DMS 273 treated with DMSO at 0.1 percent for 48 hours (cell line): ENCODE data around the gene TDRD3.

Source experiments
- DNase-seq: peaks from one replicate; lab custom pipeline; 2025; lab: John Stamatoyannopoulos, UW

Gene TDRD3

DNA sequence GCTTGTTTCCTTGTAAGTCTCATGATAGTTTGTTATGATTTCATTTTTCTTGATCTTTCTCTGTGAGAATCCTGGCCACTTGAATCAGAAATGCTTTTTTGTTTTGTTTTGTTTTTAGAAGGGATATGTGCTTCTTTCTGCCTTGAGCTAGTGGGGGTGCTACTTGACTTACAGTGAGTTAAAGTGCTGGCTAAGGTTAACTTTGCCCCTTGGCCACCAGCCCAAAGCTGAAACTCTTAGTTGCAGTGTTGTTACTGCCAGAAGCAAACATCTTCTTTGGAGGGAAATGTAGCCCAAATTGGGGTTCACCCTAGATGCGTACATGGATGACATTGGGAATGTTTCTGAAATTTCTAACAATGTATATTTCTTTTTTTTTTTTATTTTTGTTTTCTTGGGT, 57.4 kb downstream of the TDRD3 start:
- no peak for DNase-seq

DNA sequence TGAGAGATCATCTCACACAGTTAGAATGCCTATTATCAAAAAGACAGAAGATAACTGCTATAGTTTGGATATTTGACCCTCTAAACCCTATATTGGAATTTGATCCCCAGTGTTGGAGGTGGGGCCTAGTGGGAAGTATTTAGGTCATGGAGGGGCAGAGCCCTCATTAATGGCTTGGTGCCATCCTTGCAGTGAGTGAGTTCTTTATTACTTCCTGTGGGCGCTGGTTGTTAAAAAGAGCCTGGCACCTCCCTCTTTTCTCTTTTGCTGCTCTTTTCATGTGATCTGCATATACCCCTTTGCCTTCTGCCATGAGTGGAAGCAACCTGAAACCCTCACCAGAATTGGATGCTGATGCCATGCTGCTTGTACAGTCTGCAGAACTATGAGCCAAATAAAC, 66.8 kb downstream of the TDRD3 start:
- DNase-seq: no peak

DNA sequence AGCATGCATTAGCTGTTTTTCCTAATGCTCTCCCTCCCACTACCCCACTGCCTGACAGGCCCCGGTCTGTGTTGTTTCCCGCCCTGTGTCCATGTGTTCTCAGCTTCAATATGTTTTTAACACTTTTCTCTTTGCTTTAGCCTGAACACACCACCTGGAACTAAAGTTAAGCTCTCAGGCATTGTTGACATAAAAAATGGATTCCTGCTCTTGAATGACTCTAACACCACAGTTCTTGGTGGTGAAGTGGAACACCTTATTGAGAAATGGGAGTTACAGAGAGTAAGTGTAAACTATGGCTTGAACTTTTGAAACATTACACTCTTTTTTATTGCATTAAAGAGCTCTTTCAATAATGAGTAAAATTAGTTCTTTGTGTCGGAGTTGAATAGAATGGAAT, 70.1 kb downstream of the TDRD3 start:
- DNase-seq: no peak

DNA sequence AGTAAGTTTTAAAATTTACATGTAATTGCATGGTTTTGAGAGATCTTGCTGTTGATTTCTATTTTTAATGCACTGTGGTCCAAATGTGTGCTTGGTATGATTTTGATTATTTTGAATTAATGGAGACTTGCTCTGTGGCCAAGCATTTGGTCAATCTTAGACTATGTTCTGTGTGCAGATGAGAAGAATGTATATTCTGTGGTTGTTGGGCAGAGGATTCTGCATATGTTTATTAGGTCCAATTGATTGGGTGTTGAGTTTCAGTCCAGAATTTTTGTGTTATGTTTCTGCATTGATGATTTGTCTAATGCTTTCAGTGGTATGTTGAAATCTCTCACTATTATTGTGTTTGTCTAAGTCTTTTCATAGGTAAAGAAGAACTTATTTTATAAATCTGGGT, 82.3 kb downstream of the TDRD3 start:
- no peak for DNase-seq

DNA sequence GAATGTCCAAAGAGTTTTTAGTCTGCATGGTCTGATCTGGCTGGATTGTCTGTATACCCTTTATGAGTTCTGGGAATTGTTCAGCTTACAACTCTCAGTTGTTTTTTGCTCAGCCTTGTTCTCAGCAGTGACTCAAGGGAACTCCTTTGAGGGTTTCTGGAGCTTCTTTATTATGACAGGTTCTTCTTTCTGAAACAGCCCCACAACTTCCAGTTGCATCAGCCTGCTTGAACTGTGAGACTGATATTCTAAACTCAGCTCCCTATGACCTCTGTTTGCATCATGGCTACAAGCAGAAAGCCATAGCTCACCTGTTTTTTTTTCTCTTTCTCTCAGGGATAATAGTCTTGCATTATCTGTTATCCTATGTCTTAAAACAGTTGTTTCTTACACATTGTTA, 85.0 kb downstream of the TDRD3 start:
- DNase-seq: no peak

DNA sequence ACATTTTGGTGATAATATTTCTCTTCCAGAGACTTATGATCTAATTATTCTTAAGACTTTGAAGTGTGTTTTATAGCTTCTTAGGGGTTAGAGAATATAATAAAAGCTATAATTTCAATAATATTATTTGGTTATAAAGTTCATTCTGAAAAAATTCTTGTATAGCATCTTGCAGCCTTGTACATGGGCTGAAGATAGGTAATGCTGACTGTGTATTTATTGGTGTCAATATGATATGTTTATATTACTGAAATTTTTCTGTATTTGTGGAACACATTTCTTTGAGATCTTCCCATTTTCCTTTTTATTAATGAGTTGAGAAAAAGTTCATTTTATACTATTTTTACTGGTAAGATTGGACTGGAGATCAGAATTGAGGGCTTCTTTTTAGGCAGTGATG, 87.8 kb downstream of the TDRD3 start:
- DNase-seq: no peak

DNA sequence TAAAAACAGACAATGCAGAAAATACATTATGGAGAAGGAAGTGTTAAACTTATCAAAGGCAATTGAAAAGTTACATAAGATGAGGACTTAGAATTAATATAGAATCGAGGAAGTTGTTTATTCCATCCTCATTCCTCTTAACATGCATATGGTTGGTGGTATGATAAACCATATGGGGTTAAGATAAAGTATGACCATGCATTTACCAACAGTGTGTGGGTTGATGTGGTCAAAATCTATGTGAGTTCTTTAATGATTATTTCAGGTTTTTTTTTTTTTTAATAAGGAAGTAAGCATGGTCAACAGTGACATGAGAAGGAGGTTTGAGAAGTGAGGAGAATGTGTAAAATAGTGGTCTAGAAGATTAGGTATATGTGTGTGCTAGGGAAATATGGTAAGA, 94.5 kb downstream of the TDRD3 start:
- no peak for DNase-seq

DNA sequence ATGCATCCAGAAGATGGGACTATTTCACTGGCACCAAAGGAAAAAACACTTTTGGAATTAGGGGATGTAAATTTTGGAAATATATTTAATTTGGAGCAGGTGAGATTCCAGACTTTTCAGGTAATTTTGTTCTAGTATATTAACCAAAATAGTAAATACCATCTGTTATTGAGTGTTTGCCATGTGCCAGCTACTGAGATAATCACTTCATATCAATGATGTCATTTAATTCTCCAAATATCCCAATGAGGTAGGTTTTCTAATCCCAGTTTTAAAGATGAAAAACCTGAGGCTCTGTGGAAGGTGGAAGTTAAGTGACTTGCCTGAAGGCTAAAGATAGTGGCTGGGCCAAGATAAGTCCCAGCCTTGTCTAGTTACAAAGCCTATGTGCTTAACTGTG, 95.2 kb downstream of the TDRD3 start:
- DNase-seq: no peak

DNA sequence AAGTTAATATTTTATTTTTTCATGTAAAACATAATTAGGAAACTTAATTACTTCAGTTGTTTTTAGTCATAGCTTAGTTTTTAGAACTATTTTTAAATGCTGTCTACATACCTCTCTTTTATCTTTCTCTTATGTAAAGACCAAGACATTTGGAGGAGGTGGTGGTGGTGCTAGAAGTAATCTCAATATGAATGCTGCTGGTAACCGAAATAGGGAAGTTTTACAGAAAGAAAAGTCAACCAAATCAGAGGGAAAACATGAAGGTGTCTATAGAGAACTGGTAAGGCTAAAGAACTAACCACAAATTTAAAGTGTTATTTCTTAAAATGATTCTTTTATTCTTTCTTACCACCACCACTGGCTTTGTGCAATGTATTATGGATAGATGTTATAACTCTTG, 97.3 kb downstream of the TDRD3 start:
- no peak for DNase-seq

DNA sequence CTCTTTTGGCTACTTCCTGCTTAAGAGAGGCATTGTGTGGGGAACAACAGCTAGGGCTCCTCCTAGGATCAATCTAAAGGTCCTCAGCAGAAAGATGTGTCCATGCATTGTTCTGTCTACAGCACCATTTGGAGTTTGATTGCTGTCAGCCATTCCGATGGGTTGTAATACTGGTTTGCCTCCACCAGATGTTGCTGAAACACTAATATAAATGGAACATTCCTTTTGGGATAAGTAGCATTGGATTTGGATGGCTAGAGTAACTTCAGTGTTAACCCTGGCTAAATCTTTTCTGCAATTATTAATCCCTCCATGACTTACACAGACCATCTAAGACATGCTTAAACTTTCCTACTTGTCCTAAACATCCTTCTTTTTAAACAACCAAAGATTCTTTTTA, 104.2 kb downstream of the TDRD3 start:
- DNase-seq: no peak

DNA sequence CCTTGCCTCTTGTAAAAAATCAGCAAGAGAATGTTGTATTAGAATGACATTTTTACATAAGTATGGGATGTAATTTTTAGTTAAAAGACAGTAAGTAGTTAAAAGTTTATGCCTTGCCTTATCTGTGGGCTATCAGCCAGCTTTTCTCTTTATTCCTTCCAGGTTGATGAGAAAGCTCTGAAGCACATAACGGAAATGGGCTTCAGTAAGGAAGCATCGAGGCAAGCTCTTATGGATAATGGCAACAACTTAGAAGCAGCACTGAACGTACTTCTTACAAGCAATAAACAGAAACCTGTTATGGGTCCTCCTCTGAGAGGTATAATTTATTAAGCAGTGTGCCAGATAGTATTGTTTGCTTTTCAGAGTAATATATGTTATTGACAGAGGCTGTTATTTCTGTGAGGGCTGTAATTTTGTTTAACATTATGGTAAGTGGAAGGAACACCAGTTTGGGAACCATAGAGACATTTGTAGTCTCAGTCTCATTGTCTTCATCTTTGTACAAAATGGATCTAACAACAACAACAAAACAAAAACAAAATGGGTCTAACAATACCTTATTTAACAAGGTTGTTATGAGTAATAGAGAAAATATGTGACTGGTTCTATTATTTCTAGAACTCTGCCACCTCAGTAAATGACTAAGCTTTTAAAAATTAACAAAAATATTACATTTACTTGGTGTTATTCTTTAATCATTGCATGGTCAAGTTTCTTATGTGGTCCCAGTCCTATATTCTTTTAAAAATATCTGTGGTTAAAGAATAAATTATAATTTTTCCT, 112.8 kb downstream of the TDRD3 start:
- DNase-seq: no peak

DNA sequence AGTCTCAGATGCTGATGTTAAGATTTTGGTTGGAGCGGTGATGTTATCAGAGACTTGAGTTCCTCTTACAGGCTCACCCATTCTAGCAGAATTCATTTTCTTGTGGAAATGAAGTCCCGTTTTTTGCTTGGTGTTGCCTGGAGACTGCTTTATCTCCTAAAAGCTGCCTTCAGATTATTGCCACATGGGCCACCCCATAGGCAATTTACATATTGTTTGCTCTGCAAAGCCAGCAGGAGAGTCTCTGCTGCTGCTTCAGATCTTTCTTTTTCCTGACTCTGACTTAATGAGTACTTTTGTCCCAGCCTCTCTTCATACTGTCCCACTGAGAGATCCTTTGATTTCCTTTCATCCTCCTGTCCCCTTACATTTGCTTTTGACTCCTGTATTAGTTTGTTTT, 114.6 kb downstream of the TDRD3 start:
- DNase-seq: no peak

DNA sequence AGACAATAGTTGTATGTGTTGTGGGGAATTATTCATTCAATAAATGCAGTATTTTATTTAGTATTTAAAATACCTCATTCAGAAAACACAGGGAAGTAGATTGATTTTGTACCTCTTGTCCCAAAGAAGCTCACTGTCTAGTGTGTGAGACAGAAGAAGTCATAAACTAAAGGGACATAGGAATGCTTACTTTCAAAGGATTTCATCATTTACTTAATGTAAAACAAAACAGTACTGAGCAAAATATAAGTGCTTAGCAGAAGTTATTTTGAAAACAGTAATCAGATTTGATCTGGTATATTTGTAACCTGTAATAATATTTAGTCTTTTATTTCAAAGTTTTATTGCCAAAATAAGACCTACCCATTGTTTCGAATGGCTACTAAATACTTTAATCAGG, 117.9 kb downstream of the TDRD3 start:
- DNase-seq: no peak

DNA sequence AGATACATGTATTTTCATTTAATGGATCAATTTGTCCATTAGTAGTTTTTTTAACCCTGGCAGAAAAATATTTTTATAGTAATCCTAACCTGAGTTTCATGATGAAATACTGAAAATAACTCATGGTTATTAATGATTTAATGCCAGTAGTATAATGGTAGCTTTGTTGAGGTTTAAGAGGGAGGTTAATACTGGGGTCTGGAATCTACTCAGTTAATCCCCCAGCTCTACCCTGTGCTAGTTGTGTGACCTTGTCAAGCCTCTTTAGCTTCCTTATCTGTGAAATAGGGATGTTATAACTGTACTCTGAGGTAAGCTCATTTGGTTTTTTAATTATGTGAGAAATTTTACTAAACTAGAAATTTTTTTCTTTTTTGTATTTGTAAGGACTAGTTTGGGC, 122.5 kb downstream of the TDRD3 start:
- no peak for DNase-seq

DNA sequence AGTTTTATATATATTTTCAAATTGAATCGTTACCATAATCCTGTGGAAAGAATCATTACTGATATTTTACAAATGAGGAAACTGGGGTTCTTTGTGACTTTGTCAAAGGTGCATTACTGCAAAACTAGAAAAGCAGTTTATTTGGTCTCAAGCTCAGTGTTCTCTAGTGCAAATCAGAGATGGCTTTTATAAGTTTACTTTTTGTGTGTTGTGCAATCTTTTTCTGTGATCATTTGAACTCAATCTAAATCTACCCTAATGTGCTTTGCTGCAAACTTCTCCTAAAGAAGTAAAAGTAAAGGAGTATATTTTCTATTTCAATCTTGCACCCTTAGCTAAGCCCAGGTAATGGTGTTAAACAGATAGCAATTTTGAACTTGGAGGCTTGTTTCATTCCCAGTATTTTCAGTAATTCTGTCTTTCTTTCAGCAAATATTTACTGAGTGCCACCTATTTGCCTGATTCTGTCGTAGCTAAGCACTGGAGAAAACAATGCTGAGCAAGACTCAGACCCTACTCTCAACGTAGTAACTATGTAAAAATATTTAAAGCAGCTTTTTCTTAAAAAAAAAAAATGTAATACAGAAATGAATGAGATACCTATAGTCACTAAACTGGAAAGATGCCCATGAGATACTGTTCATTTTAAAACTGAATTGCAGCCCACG, 124.0 kb downstream of the TDRD3 start:
- DNase-seq: no peak

DNA sequence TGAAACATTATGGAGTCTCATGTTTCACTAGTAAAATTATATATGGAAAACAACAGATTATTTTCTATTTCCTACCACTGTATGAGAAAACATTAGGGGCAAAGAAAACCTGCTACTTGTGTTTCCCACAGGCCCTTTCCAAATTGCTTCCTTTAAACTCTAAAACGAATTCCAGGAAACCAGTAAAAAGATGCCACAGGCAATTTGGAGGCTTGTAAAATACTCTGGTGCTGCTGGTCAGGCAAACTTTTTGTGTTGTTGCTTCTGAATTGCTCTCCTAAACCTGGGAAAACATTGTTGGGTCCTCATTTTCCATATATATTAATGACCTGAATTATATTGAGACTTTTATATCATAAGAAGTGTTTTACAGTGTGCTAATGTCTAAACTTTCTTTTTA, 141.5 kb downstream of the TDRD3 start:
- no peak for DNase-seq

DNA sequence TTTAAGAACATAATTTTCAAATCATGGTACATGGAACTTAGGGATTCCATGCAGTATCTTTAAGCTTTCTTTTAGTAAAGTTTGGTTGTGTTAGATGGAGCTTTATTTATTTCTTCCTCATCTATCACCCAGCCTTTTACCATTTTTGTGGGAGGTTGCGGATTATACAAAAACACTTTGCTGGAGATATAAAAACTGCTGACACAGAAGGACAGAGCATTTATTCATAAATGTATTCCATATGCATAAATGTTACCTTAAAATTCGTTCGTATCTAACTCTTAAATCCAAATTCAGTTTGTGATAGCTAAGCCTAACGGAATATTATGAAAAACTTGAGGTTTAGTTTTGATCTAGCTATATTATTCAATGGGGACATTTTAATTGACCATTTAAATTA, 143.3 kb downstream of the TDRD3 start:
- DNase-seq: no peak

DNA sequence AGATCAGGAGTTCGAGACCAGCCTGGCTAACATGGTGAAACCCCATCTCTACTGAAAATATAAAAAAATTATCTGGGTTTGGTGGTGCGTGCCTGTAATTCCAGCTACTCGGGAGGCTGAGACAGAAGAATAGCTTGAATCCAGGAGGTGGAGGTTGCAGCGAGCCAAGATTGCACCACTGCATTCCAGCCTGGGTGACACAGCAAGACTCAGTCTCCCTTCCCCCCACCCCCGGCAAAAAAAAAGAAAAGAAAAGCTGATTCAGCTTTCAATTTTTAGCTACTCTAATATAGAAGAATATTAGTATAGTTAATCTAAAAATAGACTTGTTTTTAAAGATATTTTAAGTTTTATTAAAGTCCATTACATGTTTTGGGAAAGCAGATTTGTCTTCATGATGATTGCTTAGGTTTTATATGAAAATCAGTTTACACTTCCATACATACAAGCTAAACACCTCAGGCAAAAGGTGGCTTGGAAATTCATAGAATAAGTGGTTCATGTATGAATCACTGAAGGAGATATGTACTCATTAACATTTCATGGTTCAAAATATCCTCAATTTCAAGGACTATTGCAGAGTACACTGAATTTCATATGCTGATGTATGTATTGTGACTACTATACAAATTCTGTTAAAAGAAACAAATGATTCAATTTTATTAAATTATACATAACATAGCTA, 165.2 kb downstream of the TDRD3 start:
- no peak for DNase-seq

DNA sequence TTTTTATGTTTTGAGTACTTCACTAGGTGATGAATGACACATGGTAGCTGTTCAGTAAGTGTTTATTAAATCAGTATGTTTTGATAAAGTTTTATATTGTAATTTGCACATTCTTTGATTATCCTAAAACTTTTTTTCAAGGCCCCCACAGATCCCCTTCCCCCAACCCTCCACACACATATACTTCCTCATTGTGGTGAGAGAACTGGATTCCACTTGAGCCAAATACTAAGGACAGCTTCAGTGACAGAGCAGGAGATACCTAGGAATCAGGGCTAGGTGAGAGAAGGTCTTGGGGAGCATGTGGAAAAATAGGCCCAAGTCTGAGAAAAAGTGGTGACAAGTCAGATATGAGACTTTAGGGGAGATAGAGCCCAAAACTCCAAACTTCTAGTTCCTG, 174.6 kb downstream of the TDRD3 start:
- DNase-seq: no peak

DNA sequence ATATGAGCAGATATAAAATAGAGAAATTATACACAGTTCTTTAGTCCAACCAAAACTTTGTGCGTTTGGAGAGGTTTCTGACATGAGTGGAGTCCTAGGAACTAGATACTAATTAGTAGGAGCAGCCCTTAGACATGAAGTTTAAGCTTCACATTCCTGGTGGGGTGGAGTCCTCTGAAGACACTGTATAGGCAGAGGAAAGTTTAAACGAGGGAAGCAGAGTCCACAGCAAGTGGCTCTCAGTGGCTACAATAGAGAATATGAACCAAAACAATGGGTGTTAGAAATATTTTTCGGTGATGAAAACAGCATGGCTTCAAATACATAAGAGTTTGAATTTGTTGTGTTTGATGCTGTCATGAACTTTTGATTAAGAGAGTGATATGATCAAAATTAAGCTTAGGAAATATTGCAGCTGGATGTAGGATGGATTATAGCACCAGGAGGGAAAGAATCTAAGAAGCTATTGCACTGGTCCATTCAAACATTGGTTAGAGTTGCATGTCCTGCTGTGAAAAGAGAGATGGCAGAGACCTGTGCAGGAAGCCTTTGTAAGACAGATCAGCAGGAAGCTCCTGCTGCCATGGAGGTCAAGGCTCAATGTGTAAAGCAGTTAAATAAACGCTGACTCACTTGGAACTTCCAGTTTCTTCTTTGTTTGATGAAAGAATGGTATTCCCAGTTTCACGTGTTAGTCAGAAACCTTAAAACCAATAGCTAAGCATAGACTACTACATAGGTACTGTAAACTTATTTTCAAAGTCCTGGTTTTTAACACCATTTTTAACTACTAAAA, 175.2 kb downstream of the TDRD3 start:
- no peak for DNase-seq

DNA sequence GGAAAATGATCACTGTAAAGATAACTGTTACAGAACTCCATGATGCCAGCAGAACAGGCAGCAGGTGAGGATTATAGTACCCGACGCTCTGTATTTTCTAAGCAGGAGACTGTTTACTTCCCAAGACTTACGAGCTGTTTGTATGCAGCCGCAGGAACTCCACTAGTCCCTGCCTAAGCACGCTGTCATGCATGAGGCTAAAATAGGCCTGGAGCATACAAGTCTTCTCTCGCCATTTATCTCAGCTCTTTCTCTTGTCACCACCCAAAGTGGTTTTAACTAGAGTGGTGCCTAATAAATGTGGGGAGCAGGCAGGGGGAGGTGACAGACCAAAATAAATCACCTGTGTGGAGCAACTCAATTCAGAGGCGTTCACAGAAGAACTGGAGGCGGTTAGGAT, 175.8 kb downstream of the TDRD3 start:
- DNase-seq: no peak

DNA sequence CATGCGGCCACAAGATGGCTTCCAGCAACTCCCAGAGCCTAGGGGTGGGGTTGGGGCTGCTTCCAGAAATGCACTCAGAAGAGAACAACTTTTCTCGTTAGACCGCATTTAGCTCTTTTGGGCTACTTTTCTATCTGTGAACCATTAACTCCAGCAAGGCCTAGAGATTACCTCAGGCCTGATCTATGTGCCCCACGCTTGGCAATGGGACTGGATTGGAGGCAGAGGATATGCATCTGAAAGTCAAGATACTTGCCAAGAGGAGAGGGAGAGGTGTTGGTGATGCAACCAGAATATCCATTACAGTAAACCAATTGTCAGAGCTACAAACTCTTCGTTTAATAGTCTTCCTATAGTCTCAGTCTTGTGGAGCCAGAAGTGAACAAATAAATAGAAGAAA, 177.7 kb downstream of the TDRD3 start:
- no peak for DNase-seq

DNA sequence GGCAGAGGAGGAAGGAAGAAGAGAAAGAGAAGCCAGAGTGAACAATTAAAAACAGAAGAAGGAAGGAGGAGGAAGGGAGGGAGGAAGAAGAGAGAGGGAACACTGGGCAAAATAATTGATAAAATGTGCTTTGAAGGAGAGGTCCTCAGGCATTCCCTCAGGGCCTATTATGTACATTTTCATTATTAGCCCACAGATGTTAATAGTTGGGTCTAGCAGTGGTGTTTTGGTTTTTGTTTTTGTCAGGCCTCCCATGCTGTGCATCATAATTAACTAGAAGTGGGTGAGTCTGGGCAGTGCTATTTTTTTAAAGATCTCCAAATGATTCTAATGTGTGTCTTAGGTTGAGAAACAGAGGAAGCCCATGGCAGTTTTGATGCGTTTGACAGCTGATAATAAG, 178.1 kb downstream of the TDRD3 start:
- no peak for DNase-seq
